NCI-H1694 treated with DMSO at 0.1 percent for 48 hours (cell line): ENCODE measurements around the gene CHAF1A.

Experiments used
- DNase-seq: peaks from one replicate; lab custom pipeline; 2025; lab: John Stamatoyannopoulos, UW

Gene CHAF1A

GRCh38 chr19:4402171-4403004 lies at the start of gene CHAF1A:
Gene CHAF1A (plus strand): TSS chr19:4402640. CDS start chr19:4402763, 123 bp downstream.
- peak; percentile 98 for DNase-seq

GRCh38 chr19:4352701-4353121 lies 49.7 kb upstream of the CHAF1A start:
- peak; percentile 12 for DNase-seq

- no peak for DNase-seq
These were observed 48.2 kb upstream of the CHAF1A start for GRCh38 chr19:4354282-4354681.

GRCh38 chr19:4354897-4355296 lies 47.5 kb upstream of the CHAF1A start:
- DNase-seq = no peak

GRCh38 chr19:4357095-4357797 lies 45.2 kb upstream of the CHAF1A start:
- DNase-seq = no peak

GRCh38 chr19:4357921-4358326 lies 44.5 kb upstream of the CHAF1A start:
- DNase-seq = no peak

GRCh38 chr19:4358709-4359626 lies 43.5 kb upstream of the CHAF1A start:
- no peak for DNase-seq

GRCh38 chr19:4359627-4360000 lies 42.8 kb upstream of the CHAF1A start:
- no peak for DNase-seq

- no peak for DNase-seq
These were observed 42.3 kb upstream of the CHAF1A start for GRCh38 chr19:4360081-4360569.

GRCh38 chr19:4360641-4361151 lies 41.7 kb upstream of the CHAF1A start:
- no peak for DNase-seq

GRCh38 chr19:4361152-4362046 lies 41.0 kb upstream of the CHAF1A start:
- no peak for DNase-seq

- DNase-seq = no peak
These were observed 40.2 kb upstream of the CHAF1A start for GRCh38 chr19:4362101-4362828.

- no peak for DNase-seq
These were observed 39.5 kb upstream of the CHAF1A start for GRCh38 chr19:4362831-4363545.

- no peak for DNase-seq
These were observed 38.7 kb upstream of the CHAF1A start for GRCh38 chr19:4363571-4364304.

GRCh38 chr19:4365341-4365740 lies 37.1 kb upstream of the CHAF1A start:
- no peak for DNase-seq

GRCh38 chr19:4365791-4366665 lies 36.4 kb upstream of the CHAF1A start:
- no peak for DNase-seq

GRCh38 chr19:4366666-4367335 lies 35.6 kb upstream of the CHAF1A start:
- no peak for DNase-seq
